ENCODE results near the gene KANK2.

DNA sequence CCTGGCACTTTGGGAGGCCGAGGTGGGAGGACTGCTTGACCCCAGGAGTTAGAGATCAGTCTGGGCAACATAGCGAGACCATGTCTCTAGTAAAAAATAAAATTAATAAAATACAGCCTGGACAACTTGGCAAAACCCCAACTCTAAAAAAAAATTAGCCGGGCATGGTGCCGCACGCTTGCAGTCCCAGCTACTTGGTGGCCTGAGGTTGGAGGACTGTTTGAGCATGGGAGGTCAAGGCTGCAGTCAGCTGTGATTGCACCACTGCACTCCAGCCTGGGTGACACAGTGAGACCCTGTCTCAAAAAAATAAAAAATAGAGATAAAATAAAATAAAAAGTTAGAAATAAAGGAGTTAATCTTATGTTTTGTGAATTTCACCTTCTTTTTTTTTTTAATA is 26.2 kb downstream of the KANK2 start:
- no peak for TF ChIP-seq USF2 (IDR thresholded peaks at IDR 0.05; ENCODE audit: borderline replicate concordance, low read depth, low read length)
- TF ChIP-seq, protein P1, sequence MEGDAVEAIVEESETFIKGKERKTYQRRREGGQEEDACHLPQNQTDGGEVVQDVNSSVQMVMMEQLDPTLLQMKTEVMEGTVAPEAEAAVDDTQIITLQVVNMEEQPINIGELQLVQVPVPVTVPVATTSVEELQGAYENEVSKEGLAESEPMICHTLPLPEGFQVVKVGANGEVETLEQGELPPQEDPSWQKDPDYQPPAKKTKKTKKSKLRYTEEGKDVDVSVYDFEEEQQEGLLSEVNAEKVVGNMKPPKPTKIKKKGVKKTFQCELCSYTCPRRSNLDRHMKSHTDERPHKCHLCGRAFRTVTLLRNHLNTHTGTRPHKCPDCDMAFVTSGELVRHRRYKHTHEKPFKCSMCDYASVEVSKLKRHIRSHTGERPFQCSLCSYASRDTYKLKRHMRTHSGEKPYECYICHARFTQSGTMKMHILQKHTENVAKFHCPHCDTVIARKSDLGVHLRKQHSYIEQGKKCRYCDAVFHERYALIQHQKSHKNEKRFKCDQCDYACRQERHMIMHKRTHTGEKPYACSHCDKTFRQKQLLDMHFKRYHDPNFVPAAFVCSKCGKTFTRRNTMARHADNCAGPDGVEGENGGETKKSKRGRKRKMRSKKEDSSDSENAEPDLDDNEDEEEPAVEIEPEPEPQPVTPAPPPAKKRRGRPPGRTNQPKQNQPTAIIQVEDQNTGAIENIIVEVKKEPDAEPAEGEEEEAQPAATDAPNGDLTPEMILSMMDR (IDR thresholded peaks at IDR 0.05): no peak
- TF ChIP-seq POLR2AphosphoS5 (IDR thresholded peaks at IDR 0.05; ENCODE audit: low read depth, low read length): no peak
- no peak for TF ChIP-seq FOXM1 (IDR thresholded peaks at IDR 0.05; ENCODE audit: low read depth)
- no peak for TF ChIP-seq EZH2phosphoT487 (IDR thresholded peaks at IDR 0.05; ENCODE audit: borderline replicate concordance, low read depth)
- TF ChIP-seq, protein P2, sequence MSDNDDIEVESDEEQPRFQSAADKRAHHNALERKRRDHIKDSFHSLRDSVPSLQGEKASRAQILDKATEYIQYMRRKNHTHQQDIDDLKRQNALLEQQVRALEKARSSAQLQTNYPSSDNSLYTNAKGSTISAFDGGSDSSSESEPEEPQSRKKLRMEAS (IDR thresholded peaks at IDR 0.05; ENCODE audit: low read depth): no peak
- no peak for TF ChIP-seq SIN3A (IDR thresholded peaks at IDR 0.05; ENCODE audit: borderline replicate concordance, low read depth, low read length)
- no peak for TF ChIP-seq SMC3 (IDR thresholded peaks at IDR 0.05; ENCODE audit: low read depth, low read length)
- TF ChIP-seq GABPA (IDR thresholded peaks at IDR 0.05; ENCODE audit: low read depth): no peak
- TF ChIP-seq EP300 (IDR thresholded peaks at IDR 0.05; ENCODE audit: borderline replicate concordance in 1 of 2, low read depth in 1 of 2, low read length in 1 of 2): no peak
- TF ChIP-seq TAF1 (IDR thresholded peaks at IDR 0.05; ENCODE audit: borderline replicate concordance, low read depth, low read length): no peak
- TF ChIP-seq JUND (IDR thresholded peaks at IDR 0.05): no peak
- no peak for TF ChIP-seq RCOR1 (IDR thresholded peaks at IDR 0.05; ENCODE audit: low read length)

Data from SK-N-SH (cell line).